ENCODE measurements around the gene PRDM2.
"Not testable (repeated sequence)": the region's sequence is repeated elsewhere in the genome, so short reads cannot be mapped to it uniquely, and the experiment has no call there.

GRCh38 chr1:13680609-13681008, 19.4 kb upstream of the PRDM2 start:
- TF ChIP-seq CTCF, POLR2A (IDR thresholded peaks at IDR 0.05): not testable (repeated sequence)

Measured in Peyer's patch (tissue), 4 donors.